Smooth muscle cell (in vitro differentiated cells): Measurements from ENCODE around the gene LPCAT3. TPM values are rescaled to one million over a fixed set of nuclear protein-coding genes. Genes with fewer than 3 reads are reported as not detected.

Experiments
- DNase-seq: peaks from one replicate; lab custom pipeline; 2025; ENCODE audit not compliant: unreplicated experiment; lab: John Stamatoyannopoulos, UW
- H2AFZ ChIP-seq: fragments of 200-600 bp; sonication (generic); 2 replicates; pipeline ENCODE4 v1.6.0; 2016; ENCODE audit warnings: antibody characterized with exemption, low read depth, mild to moderate bottlenecking
- H3F3A ChIP-seq: fragments of 200-600 bp; sonication (generic); 2 replicates; pipeline ENCODE4 v1.6.0; 2017; ENCODE audit warnings: antibody characterized with exemption, low read depth
- H3K27ac ChIP-seq: fragments of 200-600 bp; sonication (generic); 2 replicates; pipeline ENCODE4 v1.5.1; 2016; ENCODE audit warnings: low read depth, mild to moderate bottlenecking
- H3K27me3 ChIP-seq: fragments of 200-600 bp; sonication (generic); 2 replicates; pipeline ENCODE4 v1.6.1; 2016; ENCODE audit warnings: low read depth, mild to moderate bottlenecking
- H3K36me3 ChIP-seq: fragments of 200-600 bp; sonication (generic); 2 replicates; pipeline ENCODE4 v1.5.1; 2016; ENCODE audit warnings: low read depth
- H3K4me1 ChIP-seq: fragments of 200-600 bp; sonication (generic); 2 replicates; pipeline ENCODE4 v1.5.1; 2016; ENCODE audit warnings: low read depth
- H3K4me2 ChIP-seq: fragments of 200-600 bp; sonication (generic); 2 replicates; pipeline ENCODE4 v1.6.0; 2016; ENCODE audit warnings: mild to moderate bottlenecking
- H3K4me3 ChIP-seq: fragments of 200-600 bp; sonication (generic); 2 replicates; pipeline ENCODE4 v1.5.1; 2016; ENCODE audit warnings: mild to moderate bottlenecking
- H3K79me2 ChIP-seq: fragments of 200-600 bp; sonication (generic); 2 replicates; pipeline ENCODE4 v1.6.0; 2016; ENCODE audit warnings: low read depth, mild to moderate bottlenecking
- H3K9ac ChIP-seq: fragments of 200-600 bp; sonication (generic); 2 replicates; pipeline ENCODE4 v1.6.0; 2016; ENCODE audit warnings: low read depth
- H3K9me3 ChIP-seq: fragments of 200-600 bp; sonication (generic); replicated peaks from 2 replicates; pipeline ENCODE4 v1.5.1; 2016; ENCODE audit warnings: low read depth
- H4K20me1 ChIP-seq: fragments of 200-600 bp; sonication (generic); 2 replicates; pipeline ENCODE4 v1.6.0; 2016; ENCODE audit warnings: low read depth
- CTCF ChIP-seq: fragments of 200-600 bp; sonication (generic); IDR thresholded peaks from 2 replicates; pipeline ENCODE4 v1.5.1; 2017; ENCODE audit warnings: borderline replicate concordance, mild to moderate bottlenecking, antibody characterized with exemption; ENCODE audit not compliant: insufficient read depth, poor library complexity, severe bottlenecking
- WGBS: methylation state at CpG from one replicate; pipeline ENCODE4 v1.1.7; 2016; ENCODE audit warnings: low lambda C conversion rate; 5-methylcytosine and 5-hydroxymethylcytosine counted together
- polyA plus RNA-seq: library from polyadenylated mRNA; unstranded; fragments of >200 nt; fragmentation: Nextera tagmentation; extraction: Ambion mirVana; gene quantifications from 2 replicates; pipeline ENCODE4 v1.2.1, GENCODE V29; 2016
- total RNA-seq: library from RNA; depleted of rRNA; stranded (reverse); fragments of >200 nt; gene quantifications from 2 replicates; pipeline ENCODE4 v1.2.3, GENCODE V29; 2014

The LPCAT3 gene
- total and polyA plus RNA-seq, 2 experiments from 2014 or later, result 28.3 to 35.9 TPM

- Histone ChIP-seq H3K4me3 (peak overlapping the region; percentile 56), H3K27ac (peak overlapping the region; percentile 96), H3K27me3 (no peaks in the 10 kb centered on the region), H3F3A (peaks cover 23% of the 10 kb centered on the region), H3K4me2 (peak overlapping the region; percentile 75), H2AFZ (peak overlapping the region; percentile 71), H3K9me3 (no peaks in the 10 kb centered on the region), H3K36me3 (no peaks in the 10 kb centered on the region), H3K79me2 (no peaks in the 10 kb centered on the region), H4K20me1 (peaks cover 5% of the 10 kb centered on the region), H3K9ac (peak overlapping the region; percentile 86), H3K4me1 (peaks cover 19% of the 10 kb centered on the region)
- 88% methylated on average over 13 of the region's 13 CpGs for WGBS
- no peak for TF ChIP-seq CTCF
- no peak for DNase-seq
Measured at GRCh38 chr12:6960593-6961277, 57.5 kb downstream of the LPCAT3 start.

- Histone ChIP-seq H3K9ac (no peak overlapping the region), H2AFZ (no peak overlapping the region), H3F3A (peaks cover 20% of the 10 kb centered on the region)
Measured at GRCh38 chr12:6959805-6960592, 58.3 kb downstream of the LPCAT3 start.

GRCh38 chr12:6959058-6959804, 59.0 kb downstream of the LPCAT3 start:
- Histone ChIP-seq H3K27me3 (no peaks in the 10 kb centered on the region), H3F3A (peaks cover 13% of the 10 kb centered on the region), H3K36me3 (no peaks in the 10 kb centered on the region), H3K9ac (no peak overlapping the region), H3K79me2 (no peaks in the 10 kb centered on the region), H3K4me1 (peaks cover 19% of the 10 kb centered on the region), H4K20me1 (no peaks in the 10 kb centered on the region), H3K27ac (no peak overlapping the region), H3K4me2 (no peak overlapping the region), H3K4me3 (no peak overlapping the region), H3K9me3 (no peaks in the 10 kb centered on the region), H2AFZ (no peak overlapping the region)
- TF ChIP-seq CTCF, result no peak
- DNase-seq, result no peak
- WGBS, result 86% methylated on average over 23 of the region's 24 CpGs

More at GRCh38 chr12:6959805-6960592, 58.3 kb downstream of the LPCAT3 start:
- no peaks in the 10 kb centered on the region for H4K20me1 ChIP-seq
- WGBS, result 93% methylated on average over 26 of the region's 26 CpGs
- H3K79me2 ChIP-seq, result no peaks in the 10 kb centered on the region
- no peak overlapping the region for H3K27ac ChIP-seq
- no peak for DNase-seq
- H3K27me3 ChIP-seq, result no peaks in the 10 kb centered on the region
- peaks cover 19% of the 10 kb centered on the region for H3K4me1 ChIP-seq
- H3K4me2 ChIP-seq, result no peak overlapping the region
- H3K9me3 ChIP-seq, result no peaks in the 10 kb centered on the region
- no peak overlapping the region for H3K4me3 ChIP-seq
- no peak for TF ChIP-seq CTCF
- no peaks in the 10 kb centered on the region for H3K36me3 ChIP-seq
